Stimulated activated naive CD4-positive, alpha-beta T cell (primary cell): ENCODE measurements around the gene PHF11.
"Not testable (repeated sequence)": the region's sequence is repeated elsewhere in the genome, so short reads cannot be mapped to it uniquely, and the experiment has no call there.

ENCODE experiments used
- DNase-seq, 6 experiments: peaks; one replicate each; lab custom pipeline; 2025; lab: John Stamatoyannopoulos, UW

PHF11 gene

GRCh38 chr13:49546561-49546960 is 50.8 kb downstream of the PHF11 start:
- no peak for DNase-seq

GRCh38 chr13:49549289-49549688 is 53.5 kb downstream of the PHF11 start:
- DNase-seq, result no peak

GRCh38 chr13:49550942-49551644 is 55.3 kb downstream of the PHF11 start:
- DNase-seq, result no peak

- no peak for DNase-seq
These were observed 58.1 kb downstream of the PHF11 start for GRCh38 chr13:49553888-49554287.

GRCh38 chr13:49554387-49554786 is 58.6 kb downstream of the PHF11 start:
- DNase-seq, result no peak

GRCh38 chr13:49559006-49559405 is 63.3 kb downstream of the PHF11 start:
- no peak for DNase-seq

- no peak for DNase-seq
These were observed 64.7 kb downstream of the PHF11 start for GRCh38 chr13:49560270-49561061.

GRCh38 chr13:49561062-49561410 is 65.3 kb downstream of the PHF11 start:
- no peak for DNase-seq

GRCh38 chr13:49563516-49563915 is 67.8 kb downstream of the PHF11 start:
- DNase-seq, result no peak

GRCh38 chr13:49565461-49565860 is 69.7 kb downstream of the PHF11 start:
- not testable (repeated sequence) for DNase-seq

GRCh38 chr13:49566461-49566860 is 70.7 kb downstream of the PHF11 start:
- DNase-seq, result no peak

GRCh38 chr13:49567491-49567890 is 71.7 kb downstream of the PHF11 start:
- no peak for DNase-seq

GRCh38 chr13:49569993-49570689 is 74.4 kb downstream of the PHF11 start:
- no peak for DNase-seq

GRCh38 chr13:49571299-49572240 is 75.8 kb downstream of the PHF11 start:
- no peak for DNase-seq
